Glutamatergic neuron (in vitro differentiated cells): ENCODE results near the gene CABP2. TPM values are rescaled to one million over a fixed set of nuclear protein-coding genes. Genes with fewer than 3 reads are reported as not detected.

Experiments
- DNase-seq: peaks from one replicate; pipeline ENCODE4 v3.0.0; 2022
- H3K27ac Mint-ChIP-seq: one replicate; pipeline ENCODE4 v1.8.0; 2020; ENCODE audit warnings: mild to moderate bottlenecking, mixed read lengths, inconsistent platforms; ENCODE audit not compliant: unreplicated experiment
- H3K27me3 Mint-ChIP-seq: one replicate; pipeline ENCODE4 v1.8.0; 2020; ENCODE audit warnings: mild to moderate bottlenecking, moderate library complexity, mixed read lengths, inconsistent platforms; ENCODE audit not compliant: unreplicated experiment
- H3K36me3 Mint-ChIP-seq: one replicate; pipeline ENCODE4 v1.8.0; 2020; ENCODE audit warnings: mild to moderate bottlenecking, mixed read lengths, inconsistent platforms; ENCODE audit not compliant: unreplicated experiment
- H3K4me1 Mint-ChIP-seq: one replicate; pipeline ENCODE4 v1.8.0; 2020; ENCODE audit warnings: mild to moderate bottlenecking, low read depth, mixed read lengths, inconsistent platforms; ENCODE audit not compliant: unreplicated experiment
- H3K4me3 Mint-ChIP-seq: one replicate; pipeline ENCODE4 v1.8.0; 2020; ENCODE audit warnings: mild to moderate bottlenecking, mixed read lengths, inconsistent platforms; ENCODE audit not compliant: unreplicated experiment
- H3K9me3 Mint-ChIP-seq: one replicate; pipeline ENCODE4 v1.8.0; 2020; ENCODE audit warnings: mild to moderate bottlenecking, moderate library complexity, mixed read lengths, inconsistent platforms; ENCODE audit not compliant: unreplicated experiment
- CTCF ChIP-seq: fragments of 200-600 bp; sonication (generic); IDR thresholded peaks from one replicate; pipeline ENCODE4 v1.5.0; 2021; ENCODE audit not compliant: partially characterized antibody, unreplicated experiment
- total RNA-seq: library from RNA; stranded (reverse); fragmentation: NEBNext Ultra II Directional; extraction: Animal tissue kit (Norgen Biotek cat#: 25700); gene quantifications from one replicate; pipeline ENCODE4 v1.2.1, GENCODE V29; 2021; ENCODE audit not compliant: unreplicated experiment

Gene CABP2
- total RNA-seq, 1 donor from 2014 or later = not detected

GRCh38 chr11:67508486-67509121 lies 14.6 kb downstream of the CABP2 start:
- Mint-ChIP-seq H3K36me3 (no peaks in the 10 kb centered on the region), H3K27ac (peak overlapping the region; percentile 76), H3K9me3 (peaks cover 7% of the 10 kb centered on the region), H3K27me3 (peaks cover 15% of the 10 kb centered on the region), H3K4me3 (peak overlapping the region; percentile 89), H3K4me1 (peaks cover 6% of the 10 kb centered on the region)
- peak; percentile 100 for DNase-seq
- TF ChIP-seq CTCF = no peak

GRCh38 chr11:67507864-67508485 lies 15.3 kb downstream of the CABP2 start, which contains the start of gene CDK2AP2:
Gene CDK2AP2, minus strand, starts transcription at chr11:67508162. Its CDS starts 80 bp downstream, at chr11:67508082.
- Mint-ChIP-seq H3K4me3 (peak within 1 kb of the TSS; percentile 89), H3K9me3 (peaks cover 10% of the 10 kb centered on the region), H3K27me3 (peaks cover 16% of the 10 kb centered on the region), H3K36me3 (no peaks in the 10 kb centered on the region), H3K27ac (peak within 1 kb of the TSS; percentile 76), H3K4me1 (peaks cover 7% of the 10 kb centered on the region)
- no peak for TF ChIP-seq CTCF
- DNase-seq = peak; percentile 99

- H3K9me3 Mint-ChIP-seq = peaks cover 10% of the 10 kb centered on the region
- DNase-seq = no peak
Measured at GRCh38 chr11:67507242-67507863, 15.9 kb downstream of the CABP2 start.

GRCh38 chr11:67506426-67507051 lies 16.7 kb downstream of the CABP2 start:
- DNase-seq = no peak
- peak; percentile 22 for TF ChIP-seq CTCF
- H3K4me3 Mint-ChIP-seq = peak overlapping the region; percentile 85
- peaks cover 18% of the 10 kb centered on the region for H3K27me3 Mint-ChIP-seq
- H3K4me1 Mint-ChIP-seq = peaks cover 10% of the 10 kb centered on the region
- H3K9me3 Mint-ChIP-seq = peaks cover 10% of the 10 kb centered on the region
- no peaks in the 10 kb centered on the region for H3K36me3 Mint-ChIP-seq
- peak overlapping the region; percentile 53 for H3K27ac Mint-ChIP-seq

More at GRCh38 chr11:67507242-67507863, 15.9 kb downstream of the CABP2 start:
- TF ChIP-seq CTCF = no peak
- Mint-ChIP-seq H3K36me3 (no peaks in the 10 kb centered on the region), H3K27me3 (peaks cover 18% of the 10 kb centered on the region), H3K27ac (peak overlapping the region; percentile 53), H3K4me1 (peaks cover 10% of the 10 kb centered on the region), H3K4me3 (peak overlapping the region; percentile 85)
